GM08714 (cell line): ENCODE measurements around the gene BACE2.
"Not testable (repeated sequence)": the region's sequence is repeated elsewhere in the genome, so short reads cannot be mapped to it uniquely, and the experiment has no call there.

Experiments
- H3K4me3 ChIP-seq: fragments of 200-500 bp; sonication (Bioruptor generic); 2 replicates; pipeline ENCODE4 v1.5.1; 2014; ENCODE audit warnings: mild to moderate bottlenecking, low read length, inconsistent platforms
- ZNF274 ChIP-seq: IDR thresholded peaks from 2 replicates; pipeline ENCODE4 v1.6.1; 2012; ENCODE audit warnings: mild to moderate bottlenecking, low read depth, low read length

BACE2 gene

GRCh38 chr21:41186755-41187536, 19.0 kb downstream of the BACE2 start:
- no peak for TF ChIP-seq ZNF274

GRCh38 chr21:41187537-41188025, 19.6 kb downstream of the BACE2 start:
- no peak for TF ChIP-seq ZNF274
- H3K4me3 ChIP-seq, result no peak overlapping the region

More at GRCh38 chr21:41186755-41187536, 19.0 kb downstream of the BACE2 start:
- no peak overlapping the region for H3K4me3 ChIP-seq

- H3K4me3 ChIP-seq, result no peak overlapping the region
- TF ChIP-seq ZNF274, result no peak
Measured at GRCh38 chr21:41188486-41189149, 20.7 kb downstream of the BACE2 start.

GRCh38 chr21:41189150-41189745, 21.3 kb downstream of the BACE2 start:
- TF ChIP-seq ZNF274, result no peak
- H3K4me3 ChIP-seq, result no peak overlapping the region

- H3K4me3 ChIP-seq, result not testable (repeated sequence)
Measured at GRCh38 chr21:41192552-41192951, 24.6 kb downstream of the BACE2 start.

GRCh38 chr21:41195311-41195710, 27.4 kb downstream of the BACE2 start:
- no peak for TF ChIP-seq ZNF274
- H3K4me3 ChIP-seq, result no peak overlapping the region

- TF ChIP-seq ZNF274, result no peak
Measured at GRCh38 chr21:41196993-41197392, 29.0 kb downstream of the BACE2 start.

GRCh38 chr21:41197582-41197981, 29.6 kb downstream of the BACE2 start:
- no peak overlapping the region for H3K4me3 ChIP-seq
- TF ChIP-seq ZNF274, result no peak

More at GRCh38 chr21:41196993-41197392, 29.0 kb downstream of the BACE2 start:
- no peak overlapping the region for H3K4me3 ChIP-seq

GRCh38 chr21:41198647-41199046, 30.7 kb downstream of the BACE2 start:
- H3K4me3 ChIP-seq, result not testable (repeated sequence)

GRCh38 chr21:41199123-41199522, 31.2 kb downstream of the BACE2 start:
- H3K4me3 ChIP-seq, result no peak overlapping the region
- no peak for TF ChIP-seq ZNF274

GRCh38 chr21:41199588-41199987, 31.6 kb downstream of the BACE2 start:
- no peak overlapping the region for H3K4me3 ChIP-seq
- TF ChIP-seq ZNF274, result no peak

GRCh38 chr21:41201385-41201784, 33.4 kb downstream of the BACE2 start:
- TF ChIP-seq ZNF274, result no peak
- H3K4me3 ChIP-seq, result no peak overlapping the region

GRCh38 chr21:41204736-41205135, 36.8 kb downstream of the BACE2 start:
- no peak overlapping the region for H3K4me3 ChIP-seq
- no peak for TF ChIP-seq ZNF274

- no peak overlapping the region for H3K4me3 ChIP-seq
- no peak for TF ChIP-seq ZNF274
Measured at GRCh38 chr21:41207401-41208375, 39.7 kb downstream of the BACE2 start.
